GM20000 (cell line): ENCODE measurements around the gene MAPK8.

Source experiments
- DNase-seq: peaks from one replicate; pipeline ENCODE4 v3.0.0; 2012; ENCODE audit warnings: low spot score
- TF ChIP-seq, protein P1 (sequence below): IDR thresholded peaks from 2 replicates; pipeline ENCODE4 v1.5.1; 2012; ENCODE audit warnings: mild to moderate bottlenecking, control low read depth; ENCODE audit errors: extremely low read depth, missing control alignments

MAPK8 gene

DNA sequence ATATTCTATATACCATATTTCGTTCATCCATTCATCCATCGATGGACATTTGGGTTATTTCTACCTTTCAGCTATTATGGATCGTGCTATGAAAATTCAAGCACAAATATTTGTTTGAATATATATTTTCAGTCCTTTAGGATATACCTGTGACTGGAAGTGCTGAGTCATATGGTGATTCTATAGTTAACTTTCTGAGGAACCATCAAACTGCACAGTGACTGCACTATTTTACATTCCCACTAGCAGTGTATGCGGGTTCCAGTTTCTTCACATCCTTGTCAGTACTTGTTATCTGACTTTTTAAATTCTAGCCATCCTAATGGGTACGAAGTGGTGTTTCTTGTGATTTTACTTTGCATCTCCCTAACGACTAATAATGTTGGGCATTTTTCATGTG is 104.0 kb downstream of the MAPK8 start:
- TF ChIP-seq, protein P1, sequence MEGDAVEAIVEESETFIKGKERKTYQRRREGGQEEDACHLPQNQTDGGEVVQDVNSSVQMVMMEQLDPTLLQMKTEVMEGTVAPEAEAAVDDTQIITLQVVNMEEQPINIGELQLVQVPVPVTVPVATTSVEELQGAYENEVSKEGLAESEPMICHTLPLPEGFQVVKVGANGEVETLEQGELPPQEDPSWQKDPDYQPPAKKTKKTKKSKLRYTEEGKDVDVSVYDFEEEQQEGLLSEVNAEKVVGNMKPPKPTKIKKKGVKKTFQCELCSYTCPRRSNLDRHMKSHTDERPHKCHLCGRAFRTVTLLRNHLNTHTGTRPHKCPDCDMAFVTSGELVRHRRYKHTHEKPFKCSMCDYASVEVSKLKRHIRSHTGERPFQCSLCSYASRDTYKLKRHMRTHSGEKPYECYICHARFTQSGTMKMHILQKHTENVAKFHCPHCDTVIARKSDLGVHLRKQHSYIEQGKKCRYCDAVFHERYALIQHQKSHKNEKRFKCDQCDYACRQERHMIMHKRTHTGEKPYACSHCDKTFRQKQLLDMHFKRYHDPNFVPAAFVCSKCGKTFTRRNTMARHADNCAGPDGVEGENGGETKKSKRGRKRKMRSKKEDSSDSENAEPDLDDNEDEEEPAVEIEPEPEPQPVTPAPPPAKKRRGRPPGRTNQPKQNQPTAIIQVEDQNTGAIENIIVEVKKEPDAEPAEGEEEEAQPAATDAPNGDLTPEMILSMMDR = no peak
- no peak for DNase-seq

DNA sequence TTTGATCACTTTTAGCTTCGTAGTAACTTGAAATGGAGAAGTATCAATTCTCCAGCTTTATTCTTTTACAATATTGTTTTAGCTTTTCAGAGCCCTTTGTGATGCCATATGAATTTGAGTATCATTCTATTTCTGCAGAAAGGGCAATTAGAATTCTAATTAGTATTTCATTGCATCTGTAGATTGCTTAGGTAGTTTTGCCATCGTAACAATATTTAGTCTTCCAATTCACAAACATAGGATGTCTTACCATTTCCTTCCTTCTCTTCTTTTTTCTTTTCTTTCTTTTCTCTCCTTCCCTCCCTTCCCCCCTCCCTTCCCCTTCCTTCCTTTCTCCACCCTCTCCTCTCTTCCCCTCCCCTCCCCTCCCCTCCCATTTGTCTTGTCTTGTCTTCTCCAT is 105.0 kb downstream of the MAPK8 start:
- no peak for DNase-seq
- TF ChIP-seq, protein P1 = no peak

DNA sequence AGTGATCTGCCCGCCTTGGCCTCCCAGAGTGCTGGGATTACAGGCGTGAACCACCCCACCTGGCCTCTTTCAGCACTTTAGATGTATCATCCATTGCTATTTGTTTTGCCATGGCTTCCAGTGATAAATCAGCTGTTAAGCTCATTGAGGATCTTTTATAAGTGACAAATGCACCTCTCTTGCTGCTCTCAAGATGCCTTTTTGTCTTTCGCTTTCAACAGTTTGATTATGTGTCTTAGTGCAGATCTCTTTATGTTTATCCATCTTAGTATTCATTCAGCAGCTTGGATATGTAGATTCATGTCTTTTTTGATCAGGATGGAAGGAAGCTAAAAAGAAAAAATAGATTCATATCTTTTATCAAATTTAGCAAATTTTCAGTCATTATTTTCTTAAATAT is 105.6 kb downstream of the MAPK8 start:
- TF ChIP-seq, protein P1 = no peak
- no peak for DNase-seq

DNA sequence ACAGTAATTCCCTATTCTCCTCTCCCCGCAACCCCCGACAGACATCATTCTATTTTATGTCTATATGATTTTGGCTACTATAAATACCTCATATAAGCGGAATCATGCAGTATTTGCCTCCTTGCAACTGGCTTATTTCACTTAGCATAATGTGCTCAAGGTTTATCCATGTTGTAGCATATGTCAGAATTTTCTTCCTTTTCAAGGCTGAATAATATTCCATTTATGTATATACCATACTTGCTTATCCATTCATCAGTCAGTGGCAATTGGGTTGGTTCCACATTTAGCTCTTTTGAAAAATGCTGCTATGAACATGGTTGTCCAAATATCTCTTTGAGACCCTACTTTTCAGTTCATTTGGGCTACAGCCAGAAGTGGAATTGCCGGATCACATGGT is 106.5 kb downstream of the MAPK8 start:
- no peak for DNase-seq
- TF ChIP-seq, protein P1 = no peak

- TF ChIP-seq, protein P1 = no peak
- DNase-seq = no peak
These were observed 107.7 kb downstream of the MAPK8 start for GRCh38 chr10:48414160-48414559.

DNA sequence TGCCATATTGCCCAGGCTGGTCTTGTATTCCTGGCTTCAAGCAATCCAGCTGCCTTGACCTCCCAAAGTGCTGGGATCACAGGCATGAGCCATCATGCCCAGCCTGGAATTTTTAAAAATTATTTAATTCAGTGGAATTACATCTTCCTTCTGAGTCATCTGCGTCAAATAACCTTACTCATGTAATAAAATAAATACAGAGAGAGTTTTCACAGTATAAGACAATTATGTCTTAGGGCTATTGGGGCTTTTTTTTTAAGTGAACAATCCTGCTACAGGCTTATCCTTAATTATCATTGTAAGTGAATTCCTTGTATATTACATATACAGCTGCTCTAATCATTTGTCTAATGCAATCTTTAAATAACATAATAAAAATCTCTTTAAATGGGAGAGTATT is 108.3 kb downstream of the MAPK8 start:
- no peak for DNase-seq
- TF ChIP-seq, protein P1 = no peak

DNA sequence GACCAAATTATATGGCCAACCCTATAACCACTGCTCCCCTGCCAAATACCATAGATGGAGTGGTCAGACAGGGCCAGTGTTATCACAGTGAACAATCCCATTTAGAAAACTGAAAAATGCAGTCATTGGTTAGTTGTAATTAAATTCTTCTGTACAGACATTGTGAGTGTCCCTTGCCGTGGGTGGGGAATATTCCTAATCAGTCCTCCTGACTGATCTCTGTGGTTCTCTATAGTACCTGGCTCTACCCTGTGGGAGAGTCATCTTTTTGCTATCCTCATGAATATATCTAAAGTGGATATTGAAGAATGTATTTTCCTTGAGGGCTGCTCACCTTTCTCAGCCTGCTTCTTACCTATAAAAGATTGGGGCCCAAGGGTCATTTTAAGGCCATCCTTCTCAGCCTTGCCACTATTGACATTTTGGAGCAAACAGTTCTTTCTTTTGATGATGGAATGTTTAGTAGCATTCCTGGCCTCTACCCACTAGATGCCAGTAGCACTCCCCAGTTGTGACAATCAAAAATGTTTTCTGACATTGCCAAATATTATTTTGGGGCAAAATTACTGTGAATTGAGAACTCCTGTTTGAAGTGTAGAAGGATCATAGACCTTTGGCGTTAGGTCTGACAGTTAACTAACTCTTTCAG is 110.2 kb downstream of the MAPK8 start:
- TF ChIP-seq, protein P1 = no peak
- DNase-seq = no peak
